HFF-Myc (cell line): ENCODE measurements around the gene TGM6.

Experiments
- DNase-seq: peaks from one replicate; pipeline ENCODE4 v3.0.0-alpha.2; 2011; ENCODE audit warnings: low read depth; ENCODE audit errors: extremely low read depth
- H3K4me3 ChIP-seq: replicated peaks from 2 replicates; pipeline ENCODE4 v1.5.1; 2011; ENCODE audit warnings: low read depth, mild to moderate bottlenecking, control low read depth, low read length
- CTCF ChIP-seq: IDR thresholded peaks from 2 replicates; pipeline ENCODE4 v1.5.1; 2012; ENCODE audit warnings: mild to moderate bottlenecking, low read depth, low read length, control low read depth; ENCODE audit errors: missing control alignments

Gene TGM6

DNA sequence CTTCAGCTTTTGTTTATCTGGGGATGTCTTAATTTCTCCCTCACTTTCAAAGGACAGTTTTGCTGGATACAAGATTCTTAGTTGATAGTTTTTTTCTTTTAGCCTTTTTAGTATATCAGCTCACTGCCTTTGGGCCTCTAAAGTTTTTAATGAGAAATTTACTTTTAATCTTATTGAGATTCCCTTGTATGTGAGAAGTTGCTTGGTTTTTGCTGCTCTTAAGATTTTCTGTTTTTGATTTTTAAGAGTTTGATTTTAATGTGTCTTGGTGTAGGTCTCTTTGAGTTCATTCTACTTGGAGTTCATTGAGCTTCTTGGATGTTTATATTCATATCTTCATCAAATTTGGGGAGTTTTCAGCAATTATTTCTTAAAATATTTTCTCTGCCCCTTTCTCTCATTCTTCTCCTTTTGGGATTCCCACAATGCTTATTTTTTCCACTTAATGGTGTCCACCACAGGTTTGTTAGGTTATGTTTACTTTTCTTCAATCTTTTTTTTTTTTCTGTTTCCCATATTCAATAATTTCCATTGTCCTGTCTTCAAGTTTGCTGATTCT lies 19.6 kb upstream of the TGM6 start:
- no peak for DNase-seq
- H3K4me3 ChIP-seq: no peak overlapping the region
- no peak for TF ChIP-seq CTCF

- TF ChIP-seq CTCF: no peak
- DNase-seq: no peak
- H3K4me3 ChIP-seq: no peak overlapping the region
Measured at GRCh38 chr20:2363187-2363586, 17.5 kb upstream of the TGM6 start.

DNA sequence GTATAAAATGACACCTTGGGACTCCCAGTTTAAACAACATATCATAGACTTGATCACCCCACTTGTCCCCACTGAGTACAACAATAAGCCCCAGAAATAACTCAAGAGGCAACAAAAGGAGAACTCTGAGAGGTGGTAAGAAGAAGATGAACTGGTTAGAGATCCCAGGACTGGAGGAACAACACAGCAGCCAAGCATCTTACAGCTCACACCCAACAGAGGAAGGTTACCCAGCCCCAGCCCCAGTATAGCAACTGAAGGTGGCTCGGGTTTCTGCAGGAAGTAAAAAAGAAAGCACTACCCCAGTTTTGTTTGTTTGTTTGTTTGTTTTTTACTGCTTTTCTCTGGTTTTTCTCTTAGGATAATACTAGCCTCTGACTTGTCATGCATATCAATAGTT lies 17.1 kb upstream of the TGM6 start:
- no peak overlapping the region for H3K4me3 ChIP-seq
- TF ChIP-seq CTCF: no peak
- no peak for DNase-seq

- DNase-seq: no peak
- no peak for TF ChIP-seq CTCF
- no peak overlapping the region for H3K4me3 ChIP-seq
Measured at GRCh38 chr20:2364044-2364443, 16.7 kb upstream of the TGM6 start.

DNA sequence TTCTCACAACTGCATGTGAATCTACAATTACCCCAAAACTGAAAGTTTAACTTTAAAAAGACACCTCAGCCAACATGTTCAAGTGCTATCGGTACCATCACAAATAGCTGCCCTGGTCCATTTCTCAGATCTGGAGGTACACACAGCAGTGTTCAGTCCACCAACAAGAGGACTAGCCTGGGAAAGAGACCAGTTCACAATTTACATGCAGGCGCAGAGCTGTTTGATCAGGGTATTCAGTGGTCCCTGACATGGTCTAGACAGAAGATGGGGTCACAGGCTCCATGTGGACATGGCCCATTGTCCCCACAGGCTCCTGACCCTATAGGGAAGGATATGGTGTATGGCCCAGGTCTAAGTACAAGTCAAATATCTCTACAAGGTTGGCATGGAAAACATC lies 15.6 kb upstream of the TGM6 start:
- DNase-seq: no peak
- no peak for TF ChIP-seq CTCF
- no peak overlapping the region for H3K4me3 ChIP-seq

- H3K4me3 ChIP-seq: no peak overlapping the region
- no peak for TF ChIP-seq CTCF
- DNase-seq: no peak
Measured at GRCh38 chr20:2365666-2366065, 15.0 kb upstream of the TGM6 start.

- no peak for DNase-seq
- H3K4me3 ChIP-seq: no peak overlapping the region
- TF ChIP-seq CTCF: no peak
Measured at GRCh38 chr20:2368621-2369020, 12.1 kb upstream of the TGM6 start.
